Urothelium cell line (cell line): ENCODE measurements around the gene HOXC11.

ENCODE experiments used
- DNase-seq: peaks from one replicate; pipeline ENCODE4 v3.0.0; 2011; ENCODE audit warnings: low spot score, mixed read lengths
- FAIRE-seq: peaks from 2 replicates; lab custom pipeline; 2011; peaks lifted over from hg19 to GRCh38; lab: Jason Lieb, UNC

Gene HOXC11

DNA sequence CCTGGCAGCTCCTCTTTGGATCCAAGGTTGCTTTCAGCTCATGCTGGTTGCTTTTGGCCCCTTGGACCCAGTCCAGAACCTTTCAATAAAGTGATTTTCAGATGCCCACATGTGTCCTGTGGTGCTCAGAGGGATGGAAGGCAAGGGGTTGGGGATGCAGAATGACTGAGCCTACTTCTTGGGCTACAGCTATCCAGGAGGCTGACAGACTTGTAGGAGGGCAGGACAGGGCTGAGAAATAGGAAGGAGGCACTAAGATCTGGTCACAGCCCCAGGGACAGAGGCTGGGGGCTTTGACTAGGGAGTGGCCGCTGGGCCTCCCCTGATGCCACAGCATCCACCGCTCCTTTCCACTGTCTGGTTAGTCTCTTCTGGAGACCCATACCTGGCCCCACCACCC lies 1.2 kb upstream of the HOXC11 start:
- DNase-seq, result no peak
- FAIRE-seq, result no peak

DNA sequence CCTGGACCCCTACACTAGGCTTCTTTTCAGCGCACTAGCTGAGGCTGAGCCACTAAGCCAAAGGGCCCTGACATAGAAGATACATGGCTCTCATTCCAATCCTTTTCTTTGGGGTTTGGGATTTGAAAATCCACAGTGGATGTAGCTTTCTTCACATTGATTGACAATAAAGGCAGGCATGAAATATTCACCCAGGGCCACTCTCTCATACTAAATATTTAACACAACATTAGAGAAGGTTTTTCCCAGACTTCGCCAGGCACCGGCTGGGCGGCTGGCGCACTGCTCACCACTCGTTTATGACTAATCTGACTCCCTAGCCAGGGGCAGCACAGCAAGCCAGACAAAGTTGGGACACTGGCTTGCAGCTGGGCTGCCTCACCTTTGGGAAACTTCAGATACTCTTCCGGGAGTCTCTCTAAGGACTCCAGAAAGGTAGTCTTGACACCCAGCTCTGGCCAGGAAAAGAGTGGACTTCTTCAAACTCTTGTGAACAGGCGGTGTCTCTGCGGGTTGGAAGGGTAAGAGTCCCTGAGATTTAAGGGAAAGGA lies 699 bp upstream of the HOXC11 start:
- DNase-seq (peak; percentile 55), FAIRE-seq (peak; percentile 42)

DNA sequence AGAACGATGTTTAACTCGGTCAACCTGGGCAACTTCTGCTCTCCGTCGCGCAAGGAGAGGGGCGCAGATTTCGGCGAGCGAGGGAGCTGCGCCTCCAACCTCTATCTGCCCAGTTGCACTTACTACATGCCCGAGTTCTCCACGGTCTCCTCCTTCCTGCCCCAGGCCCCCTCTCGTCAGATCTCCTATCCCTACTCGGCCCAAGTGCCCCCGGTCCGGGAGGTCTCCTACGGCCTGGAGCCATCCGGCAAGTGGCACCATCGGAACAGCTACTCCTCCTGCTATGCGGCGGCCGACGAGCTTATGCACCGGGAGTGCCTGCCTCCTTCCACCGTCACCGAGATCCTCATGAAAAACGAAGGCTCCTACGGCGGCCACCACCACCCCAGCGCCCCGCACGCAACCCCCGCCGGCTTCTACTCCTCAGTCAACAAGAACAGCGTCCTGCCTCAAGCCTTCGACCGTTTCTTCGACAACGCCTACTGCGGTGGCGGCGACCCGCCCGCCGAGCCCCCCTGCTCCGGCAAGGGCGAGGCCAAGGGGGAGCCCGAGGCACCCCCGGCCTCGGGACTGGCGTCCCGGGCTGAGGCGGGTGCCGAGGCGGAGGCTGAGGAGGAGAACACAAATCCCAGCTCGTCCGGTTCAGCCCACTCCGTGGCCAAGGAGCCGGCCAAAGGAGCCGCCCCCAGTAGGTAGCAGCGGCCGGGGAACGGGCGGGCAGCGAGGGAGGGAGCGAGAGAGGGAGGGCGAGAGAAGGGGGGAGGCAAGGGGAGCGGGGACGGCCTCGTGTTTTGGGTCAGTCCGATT lies 513 bp downstream of the HOXC11 start:
- peak; percentile 74 for DNase-seq

DNA sequence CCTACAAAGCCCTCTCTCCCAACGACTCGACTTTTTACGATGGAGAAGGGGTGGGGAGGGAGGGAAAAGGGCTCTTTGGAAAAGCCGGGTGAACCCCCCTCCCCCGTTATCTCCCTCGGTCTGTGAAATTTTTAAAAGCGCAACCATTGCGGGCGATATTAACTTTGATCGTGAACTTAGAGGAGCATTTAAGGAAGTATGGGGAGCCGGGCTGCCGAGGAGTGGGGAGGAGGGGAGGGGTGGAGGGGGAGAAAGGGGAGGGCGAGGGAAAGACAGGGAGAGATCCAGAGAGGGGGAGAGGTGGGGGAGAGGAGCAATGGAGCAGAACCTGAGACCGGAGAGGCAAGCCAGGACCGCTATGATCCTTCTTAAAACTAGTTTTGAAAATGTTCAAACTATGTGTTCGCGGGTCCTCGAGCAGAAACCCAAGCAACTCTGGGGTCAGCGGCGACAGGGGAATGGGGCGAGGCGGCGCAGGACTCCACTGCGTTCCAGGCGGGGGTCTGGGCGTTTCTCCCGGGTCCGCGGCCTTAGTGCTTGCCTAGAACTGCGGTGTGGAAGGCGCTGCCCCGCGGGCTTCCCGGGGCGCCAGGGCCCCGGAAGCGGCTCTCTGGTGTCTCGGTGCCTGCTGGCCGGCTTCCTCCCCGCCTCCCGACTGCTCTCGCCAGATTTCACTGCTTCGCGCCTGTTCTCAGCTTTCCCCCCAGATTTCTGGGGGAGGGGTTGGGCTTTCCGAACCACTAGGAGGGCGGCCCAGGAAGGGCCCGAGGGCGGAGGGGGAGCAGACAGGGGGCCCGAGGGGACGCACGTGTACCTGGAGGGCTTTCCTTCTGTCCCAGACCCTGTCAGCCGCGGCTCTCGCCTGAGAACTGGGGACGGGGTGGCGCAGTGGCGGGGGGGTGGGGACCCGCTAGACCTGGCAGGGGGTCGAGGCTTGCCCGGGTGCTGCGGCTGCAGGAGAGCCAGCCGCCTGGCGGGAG lies 1.4 kb downstream of the HOXC11 start, which contains the start of gene HOTAIR:
Gene HOTAIR, minus strand, starts transcription at position 871 of the 980 bp plus-strand sequence.
- no peak for FAIRE-seq
- DNase-seq, result peak; percentile 53

More for the DNA sequence above, 513 bp downstream of the HOXC11 start:
- peak; percentile 44 for FAIRE-seq

DNA sequence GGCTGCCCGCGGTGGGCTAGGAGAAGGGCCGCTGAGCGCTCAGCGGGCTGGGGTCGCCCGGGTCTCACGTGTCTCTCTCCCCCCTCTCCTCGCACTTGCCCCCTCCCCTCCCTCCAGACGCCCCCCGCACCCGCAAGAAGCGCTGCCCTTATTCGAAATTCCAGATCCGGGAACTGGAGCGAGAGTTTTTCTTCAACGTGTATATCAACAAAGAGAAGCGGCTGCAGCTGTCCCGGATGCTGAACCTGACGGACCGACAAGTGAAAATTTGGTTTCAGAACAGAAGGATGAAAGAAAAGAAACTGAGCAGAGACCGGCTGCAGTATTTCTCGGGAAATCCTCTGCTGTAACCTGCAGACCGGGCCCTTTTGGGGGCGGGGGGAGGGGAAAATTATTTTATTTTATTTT lies 2.1 kb downstream of the HOXC11 start:
- FAIRE-seq (no peak), DNase-seq (no peak)

DNA sequence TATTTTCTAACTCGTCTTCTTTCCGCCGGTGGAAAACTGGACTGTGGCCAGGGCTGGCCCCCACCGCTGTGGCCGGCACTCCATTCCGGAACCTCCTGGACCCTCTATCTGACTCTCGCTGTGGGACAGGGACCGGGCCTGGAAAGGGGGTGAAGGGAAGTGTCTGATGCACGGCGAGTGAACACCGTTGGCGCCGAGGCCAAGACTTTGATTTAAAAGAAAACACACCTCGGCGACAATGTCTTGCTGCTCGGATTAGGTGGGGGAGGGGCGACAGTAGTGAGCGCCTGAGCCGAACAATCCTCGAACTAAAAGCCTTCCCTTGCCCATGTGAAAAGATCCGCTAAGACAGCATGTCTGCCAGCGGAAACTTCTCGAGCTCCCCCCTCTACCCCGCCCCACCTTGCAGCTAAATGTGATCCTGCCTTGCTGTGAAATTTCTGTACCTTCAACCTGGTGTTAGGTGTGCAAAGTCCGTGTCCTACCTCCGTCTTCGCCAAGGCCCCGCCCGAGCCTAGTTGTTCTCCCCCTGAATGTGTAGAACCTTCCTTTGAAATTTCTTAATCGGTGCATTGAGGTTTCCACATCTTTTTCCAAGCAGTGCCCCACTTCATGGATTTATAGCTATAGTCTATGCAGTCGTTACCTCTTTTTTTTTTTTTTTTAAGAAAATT lies 2.7 kb downstream of the HOXC11 start:
- FAIRE-seq (no peak), DNase-seq (no peak)

DNA sequence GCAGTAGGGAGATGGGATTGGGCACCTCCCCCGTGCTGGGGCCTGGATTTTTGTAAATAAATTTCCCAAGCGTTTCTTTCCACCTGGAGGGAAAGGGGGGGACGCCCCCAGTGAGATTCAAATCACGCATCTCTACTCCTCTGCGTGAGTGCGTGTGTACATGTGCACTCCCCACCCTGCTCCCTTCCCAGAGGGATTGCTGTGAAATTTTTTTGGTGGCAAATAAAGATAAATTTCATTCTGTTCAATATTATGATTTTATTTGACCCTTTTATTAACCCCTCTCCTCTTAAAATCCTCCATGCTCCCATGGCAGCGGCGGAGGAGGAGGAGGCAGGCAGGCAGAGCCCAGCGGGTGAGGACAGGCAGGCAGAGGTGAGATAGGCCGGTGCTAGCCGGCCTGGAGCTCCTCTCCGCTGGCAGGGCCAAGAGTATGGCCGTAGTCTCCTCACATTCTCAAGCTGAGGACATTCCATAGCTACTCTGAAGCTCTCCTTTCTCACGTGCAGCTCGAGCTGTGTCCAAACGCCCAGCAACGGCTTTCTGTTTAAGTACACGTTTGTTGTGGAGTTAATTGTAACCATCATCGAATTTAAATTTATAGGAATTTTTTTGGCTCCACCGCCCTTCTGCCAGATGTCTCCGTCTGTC lies 3.4 kb downstream of the HOXC11 start:
- FAIRE-seq, result no peak
- DNase-seq, result no peak

DNA sequence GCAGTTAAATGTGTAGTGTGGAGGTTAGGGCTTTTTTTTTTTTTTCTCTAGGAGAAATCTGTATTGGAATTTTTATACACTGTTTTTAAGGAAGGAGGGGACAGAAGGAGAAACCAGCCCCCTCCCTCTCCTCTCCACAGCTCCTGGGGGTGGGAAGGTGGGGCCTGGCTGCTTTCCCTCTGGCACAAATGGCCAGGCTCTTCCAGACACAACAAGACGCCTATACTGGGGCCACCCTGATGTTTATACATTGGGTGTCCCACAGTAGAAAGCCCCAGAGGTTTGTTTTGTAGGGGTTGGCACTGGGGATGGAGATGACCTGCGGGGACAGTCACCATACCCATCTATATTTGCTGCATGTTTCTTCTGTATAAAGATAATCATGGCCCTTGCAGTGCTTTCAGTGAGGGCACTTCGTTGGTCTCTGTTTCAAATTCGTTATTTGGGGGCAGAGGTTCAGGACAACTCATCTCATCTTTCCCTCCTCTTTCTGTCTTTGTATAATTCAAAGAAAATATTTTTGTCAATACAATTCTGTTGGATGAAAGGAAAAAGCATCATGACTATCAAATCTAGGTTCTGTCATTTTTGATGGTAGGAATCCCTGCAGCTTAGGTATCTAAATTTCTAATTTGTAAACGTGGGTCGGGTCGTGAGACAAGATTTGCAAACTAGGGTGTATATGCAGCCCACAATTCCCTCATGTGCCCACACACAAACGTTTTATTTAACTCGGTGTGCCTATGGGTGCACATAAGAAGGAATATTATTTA lies 4.1 kb downstream of the HOXC11 start:
- no peak for DNase-seq
- FAIRE-seq, result no peak

DNA sequence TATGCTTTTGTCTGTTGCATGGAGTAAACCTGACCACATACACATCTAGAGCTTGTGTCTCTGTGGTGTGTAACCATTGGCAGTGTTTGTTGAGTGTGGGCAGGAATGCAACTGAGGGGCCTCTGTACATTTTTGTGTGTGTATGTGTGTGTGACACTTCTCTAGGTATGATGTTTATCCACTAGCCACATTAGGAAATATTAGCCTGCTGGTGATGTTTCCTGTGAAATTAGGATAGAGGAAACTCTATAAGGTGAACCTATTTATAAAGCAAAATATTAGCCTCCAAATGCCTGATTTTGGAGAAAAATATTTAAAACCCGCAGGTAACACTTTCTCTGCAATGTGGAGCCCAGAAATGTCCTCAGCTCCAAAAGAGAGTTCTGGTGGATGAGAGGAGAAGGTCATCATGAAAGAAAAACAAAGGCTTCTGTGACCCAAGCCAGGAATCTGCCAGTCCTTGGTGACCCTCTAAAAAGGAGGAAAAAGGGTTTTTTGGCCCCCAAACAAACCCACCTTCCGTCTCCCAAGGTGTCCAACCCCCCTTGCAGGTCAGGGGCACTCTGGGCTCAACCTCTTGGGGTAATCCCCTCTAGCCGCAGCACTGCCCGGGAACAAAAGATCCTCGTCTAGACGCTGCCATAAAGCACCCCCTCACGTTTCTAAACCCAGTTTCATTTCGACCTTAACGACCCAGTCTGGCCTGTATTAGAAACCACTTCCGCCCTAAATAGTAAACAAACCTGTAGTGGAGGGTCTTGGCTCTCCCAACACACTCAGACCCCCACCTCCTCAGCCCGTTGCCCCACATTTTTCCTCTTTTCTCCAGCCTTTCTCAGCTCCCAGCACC lies 4.9 kb downstream of the HOXC11 start:
- FAIRE-seq, result no peak
- DNase-seq, result no peak

DNA sequence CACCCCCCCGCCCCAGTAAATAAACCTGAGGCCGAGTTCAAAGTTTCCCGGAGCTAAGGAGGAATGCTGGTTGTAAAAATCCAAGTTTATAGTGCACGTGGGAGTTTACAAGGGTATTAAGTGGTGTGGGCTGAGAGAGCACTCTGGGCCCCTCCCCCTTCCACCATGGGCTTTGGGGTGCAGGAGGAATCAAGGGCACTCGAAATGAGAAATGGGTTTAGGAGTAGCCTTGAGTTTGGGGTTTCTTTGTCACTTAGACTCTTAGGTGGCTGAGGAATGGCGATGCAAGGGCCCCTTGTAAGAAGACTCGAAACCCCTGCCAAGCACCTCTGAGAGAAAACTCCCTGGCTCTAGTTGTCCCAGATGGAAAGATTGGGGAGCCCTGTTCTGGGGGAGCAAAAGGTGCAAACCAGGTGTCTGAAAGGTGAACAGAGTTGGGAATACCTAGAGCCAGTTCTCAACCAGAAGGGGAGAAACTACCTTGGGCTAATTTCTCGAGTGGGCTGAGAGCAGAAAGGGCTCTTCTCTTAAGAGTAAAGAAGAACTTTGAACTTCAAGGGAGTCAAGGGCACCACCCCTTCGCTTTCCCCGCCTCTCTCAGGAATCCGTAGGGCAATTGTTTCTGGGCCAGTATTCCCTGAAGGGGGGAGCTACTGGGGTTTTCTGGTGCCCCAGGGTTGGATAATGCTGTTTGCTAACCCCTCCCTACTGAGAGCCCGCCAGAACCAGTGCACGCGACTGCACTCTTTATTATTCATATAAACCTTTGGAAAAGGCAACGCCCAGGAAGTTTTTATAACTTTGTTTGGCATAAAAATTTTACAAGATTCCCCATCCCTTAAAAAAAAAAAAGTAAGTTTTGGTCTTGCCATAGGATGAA lies 5.8 kb downstream of the HOXC11 start:
- no peak for DNase-seq
- FAIRE-seq, result no peak

DNA sequence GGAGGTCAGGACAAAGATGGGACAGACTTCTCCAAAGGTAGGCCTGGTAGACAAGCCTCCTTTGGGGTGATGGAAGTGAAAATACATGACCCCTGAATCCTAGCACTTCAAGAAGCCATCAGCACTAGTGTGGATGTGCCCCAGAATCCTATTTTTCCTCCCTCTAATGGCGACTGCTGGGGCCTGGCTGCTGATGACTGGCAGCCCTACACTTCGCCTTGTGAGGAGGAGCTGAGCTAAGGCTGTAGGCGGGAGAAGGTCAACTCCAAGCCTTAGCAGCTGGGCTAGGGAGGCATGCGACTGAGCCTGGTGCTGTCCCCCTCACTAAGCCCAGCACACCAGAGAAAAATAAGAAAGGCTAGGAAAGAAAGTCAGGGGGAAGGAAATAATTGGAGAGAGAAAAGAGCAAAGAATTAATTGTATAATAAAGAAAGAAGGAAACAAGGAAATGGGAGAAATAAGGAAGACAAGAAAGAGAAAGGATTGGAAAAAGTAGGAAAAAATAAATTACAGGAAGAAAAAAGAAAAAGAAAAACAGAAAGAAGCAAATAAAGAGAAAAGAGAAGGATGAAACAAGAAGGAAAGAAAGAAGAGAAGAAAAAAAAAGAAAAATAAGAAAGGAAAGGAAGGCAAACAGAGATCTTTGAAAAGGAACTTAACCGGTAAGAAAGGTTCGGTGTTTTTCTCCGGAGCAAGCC lies 7.3 kb downstream of the HOXC11 start:
- DNase-seq (no peak), FAIRE-seq (no peak)

DNA sequence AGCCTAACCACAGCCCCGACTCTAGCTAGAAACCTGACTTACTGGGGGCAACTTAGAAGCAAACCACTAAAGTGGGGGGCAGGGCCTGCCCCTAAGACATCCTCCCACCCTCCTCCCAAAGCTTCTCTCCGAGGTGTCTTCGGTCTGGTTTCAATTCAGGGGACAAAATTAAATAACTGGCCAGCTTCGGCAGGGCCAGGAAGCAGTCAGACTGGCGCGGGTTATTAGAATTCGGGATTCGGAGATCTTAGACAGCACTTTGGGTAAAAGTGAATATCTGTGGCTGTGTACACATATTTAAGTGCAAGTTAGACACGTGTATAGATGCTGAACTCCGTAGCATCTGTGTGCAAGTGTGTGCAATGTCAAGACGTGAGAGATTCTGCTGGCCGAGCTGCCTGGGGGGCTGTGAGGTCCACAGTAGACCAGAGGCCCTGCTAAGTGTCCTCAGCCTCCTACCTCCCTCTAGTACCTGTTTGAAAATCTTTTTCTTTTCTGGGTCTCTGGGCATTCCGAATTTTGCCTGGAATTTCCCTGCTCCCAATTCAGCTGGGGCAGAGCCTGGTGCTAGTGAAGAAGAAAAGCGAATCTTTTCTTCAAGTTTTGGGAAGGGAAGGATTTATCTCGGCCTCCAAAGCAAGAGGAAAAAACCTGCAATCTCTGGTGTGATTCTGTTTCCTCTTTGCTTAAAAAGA lies 8.0 kb downstream of the HOXC11 start:
- no peak for DNase-seq
- no peak for FAIRE-seq

DNA sequence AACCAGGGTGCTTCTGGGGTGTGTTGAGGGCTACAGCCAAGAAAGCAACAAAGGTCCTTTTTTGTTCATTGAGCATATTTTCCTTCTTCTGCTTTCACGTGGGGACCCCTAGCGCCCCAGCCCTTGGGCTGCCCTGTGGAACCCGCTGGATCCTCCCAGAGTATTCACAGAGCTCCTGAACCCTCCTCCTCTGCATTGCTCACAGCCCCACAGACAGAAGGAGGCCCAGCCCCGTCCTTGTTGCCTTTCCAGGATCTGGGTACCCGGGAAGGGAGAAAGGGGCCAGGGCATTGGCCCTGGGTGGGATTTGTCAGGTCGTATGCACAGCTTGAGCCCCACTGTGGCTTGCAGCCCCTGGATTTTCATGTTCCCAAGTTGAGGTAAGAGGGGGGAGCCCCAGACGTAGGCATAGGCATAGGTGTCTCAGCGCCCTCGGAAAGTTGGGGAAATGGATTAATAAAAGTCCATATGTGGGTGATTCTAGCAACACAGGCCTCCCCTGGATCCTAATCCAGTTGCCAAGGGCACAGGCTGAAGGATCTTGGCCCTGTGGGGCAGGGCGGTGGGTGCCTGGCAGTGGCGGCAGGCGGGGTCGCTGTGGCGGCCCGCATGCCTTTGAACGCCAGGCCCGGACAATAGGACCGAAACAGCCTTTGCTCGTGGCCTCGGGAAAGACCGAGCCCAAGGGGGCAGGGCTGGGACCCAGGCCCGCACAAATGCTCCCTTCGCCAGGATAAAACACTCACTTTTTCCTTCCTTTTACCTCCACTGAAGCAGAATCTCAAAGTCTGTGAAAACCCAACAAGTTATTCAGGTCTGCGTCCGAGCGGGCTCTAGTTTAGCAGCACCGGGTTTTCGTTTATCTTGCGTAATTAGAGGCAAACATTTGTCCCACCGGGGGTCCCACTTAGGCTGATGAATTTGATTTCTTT lies 9.0 kb downstream of the HOXC11 start:
- FAIRE-seq (no peak), DNase-seq (no peak)

DNA sequence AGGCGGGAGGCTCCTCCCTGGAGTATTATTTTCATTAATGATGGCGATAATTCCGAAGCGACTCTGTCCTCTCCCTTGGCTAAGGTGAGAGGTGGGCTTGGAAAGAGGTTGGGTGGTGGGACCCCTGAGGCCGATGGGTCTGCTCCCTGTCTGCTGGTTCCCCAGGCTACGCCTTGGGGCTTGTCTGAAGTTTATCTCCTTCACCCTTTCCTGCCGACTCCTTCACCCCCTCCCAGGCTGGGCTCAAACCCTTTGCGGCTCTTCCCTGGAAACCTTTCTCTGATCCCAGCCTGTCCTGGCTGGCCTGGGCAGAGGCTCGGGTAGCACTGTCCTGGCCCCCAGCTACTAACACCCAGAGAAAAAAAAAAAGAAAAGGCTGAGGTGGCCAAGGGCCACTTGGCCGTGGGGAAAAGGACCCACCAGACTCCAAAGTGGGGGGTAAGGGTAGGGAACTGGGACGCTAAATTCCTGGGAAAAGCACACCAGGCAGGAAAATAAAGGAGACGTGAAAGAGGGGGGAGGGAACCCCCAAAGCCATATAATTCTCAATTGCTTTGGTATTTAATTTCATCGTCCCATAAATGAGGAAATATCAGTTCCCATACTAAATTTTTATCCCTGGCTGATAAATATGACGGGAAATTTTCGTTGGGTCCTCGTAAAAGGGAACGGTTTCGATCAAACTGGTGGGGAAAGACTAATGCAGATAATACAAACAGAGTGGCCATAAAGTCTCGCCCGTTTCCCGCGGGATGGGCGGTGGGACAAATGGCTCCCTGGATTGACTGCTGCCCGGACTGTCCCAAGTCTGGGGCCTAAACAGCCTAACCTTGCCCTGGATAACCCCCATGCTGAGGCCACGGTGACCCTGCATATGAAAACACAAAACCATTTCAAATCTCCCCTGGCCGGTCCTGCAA lies 10.0 kb downstream of the HOXC11 start:
- FAIRE-seq (no peak), DNase-seq (no peak)
